GM12878 (cell line): ENCODE results near the gene CTIF.

Experiments used
- BMI1 ChIP-seq: fragments of 450-650 bp; IDR thresholded peaks from 2 replicates; pipeline ENCODE4 v1.6.1; 2016; ENCODE audit warnings: mild to moderate bottlenecking, moderate library complexity, borderline replicate concordance
- CBFB ChIP-seq: IDR thresholded peaks from 2 replicates; pipeline ENCODE4 v1.6.1; 2016; ENCODE audit warnings: antibody characterized with exemption, low read depth
- CHD2 ChIP-seq: IDR thresholded peaks from 2 replicates; pipeline ENCODE4 v1.6.1; 2011; ENCODE audit warnings: low read depth, low read length, improper control_type of control experiment, borderline replicate concordance
- CTCF ChIP-seq, 3 experiments: IDR thresholded peaks in 2 of 3; conservative IDR thresholded peaks in 1 of 3; 2 replicates each; pipeline ENCODE4 v1.5.1; 2011; ENCODE audit warnings: low read depth in 3 of 3, low read length in 3 of 3, mild to moderate bottlenecking in 3 of 3, control low read depth in 2 of 3, moderate library complexity in 2 of 3, inconsistent platforms in 1 of 3, mixed read lengths in 1 of 3; ENCODE audit not compliant: control insufficient read depth in 2 of 3, insufficient read depth in 1 of 3; ENCODE audit errors: extremely low read depth in 1 of 3
- JUND ChIP-seq: IDR thresholded peaks from 2 replicates; pipeline ENCODE4 v1.6.1; 2012; ENCODE audit warnings: low read depth, mild to moderate bottlenecking, low read length, improper control_type of control experiment, moderate library complexity
- MTA2 ChIP-seq: fragments of 450-650 bp; IDR thresholded peaks from 2 replicates; pipeline ENCODE4 v1.6.1; 2016; ENCODE audit warnings: low read depth, mild to moderate bottlenecking, moderate library complexity
- POLR2A ChIP-seq: IDR thresholded peaks from 2 replicates; pipeline ENCODE4 v1.6.1; 2011; ENCODE audit warnings: low read depth, mild to moderate bottlenecking, low read length
- REST ChIP-seq: IDR thresholded peaks from 2 replicates; pipeline ENCODE4 v1.6.1; 2012; ENCODE audit warnings: mild to moderate bottlenecking, low read depth, low read length
- SP1 ChIP-seq: IDR thresholded peaks from one replicate; pipeline ENCODE4 v1.6.1; 2011; ENCODE audit warnings: low read depth, low read length
- TAF1 ChIP-seq: IDR thresholded peaks from 2 replicates; pipeline ENCODE4 v1.6.1; 2011; ENCODE audit warnings: mild to moderate bottlenecking, low read depth, low read length, borderline replicate concordance
- YY1 ChIP-seq: IDR thresholded peaks from 2 replicates; pipeline ENCODE4 v1.6.1; 2011; ENCODE audit warnings: low read depth, mild to moderate bottlenecking, low read length
- ZBTB33 ChIP-seq: fragments of 450-650 bp; IDR thresholded peaks from 2 replicates; pipeline ENCODE4 v1.6.1; 2017; ENCODE audit warnings: mild to moderate bottlenecking
- ZBTB4 ChIP-seq: fragments of 450-650 bp; formaldehyde crosslinking; IDR thresholded peaks from 2 replicates; pipeline ENCODE4 v1.4.0; 2022; ENCODE audit warnings: mild to moderate bottlenecking, moderate library complexity
- ZZZ3 ChIP-seq: IDR thresholded peaks from 2 replicates; pipeline ENCODE4 v1.6.1; 2011; ENCODE audit warnings: low read depth; ENCODE audit not compliant: control insufficient read depth, insufficient read length

- TF ChIP-seq MTA2: no peak
- TF ChIP-seq SP1: no peak
- TF ChIP-seq ZZZ3: no peak
- TF ChIP-seq CTCF (IDR thresholded peaks at IDR 0.05 in 2 of 3, conservative IDR thresholded peaks at IDR 0.05 in 1 of 3; ENCODE audit: control insufficient read depth in 2 of 3, extremely low read depth in 1 of 3, insufficient read depth in 1 of 3, low read depth in 3 of 3, low read length in 3 of 3): no peak
- no peak for TF ChIP-seq YY1
- no peak for TF ChIP-seq CHD2
- TF ChIP-seq ZBTB33: no peak
- TF ChIP-seq REST: no peak
- no peak for TF ChIP-seq POLR2A
- no peak for TF ChIP-seq JUND
- no peak for TF ChIP-seq BMI1
- no peak for TF ChIP-seq TAF1
- TF ChIP-seq CBFB: no peak
- no peak for TF ChIP-seq ZBTB4
Measured at GRCh38 chr18:48795696-48796095, 256.9 kb downstream of the CTIF start.
